RPMI7951 (cell line): ENCODE data around the gene POU2F2. TPM values are rescaled to one million over a fixed set of nuclear protein-coding genes. Genes with fewer than 3 reads are reported as not detected.

Experiments used
- DNase-seq: peaks from one replicate; pipeline ENCODE4 v3.0.0-alpha.2; 2012; ENCODE audit warnings: low read depth
- total RNA-seq: library from RNA; depleted of rRNA; stranded (reverse); fragments of >200 nt; shearing (Covaris generic); gene quantifications from 2 replicates; pipeline ENCODE4 v1.2.3, GENCODE V29; 2014

Gene POU2F2
- total RNA-seq, 1 experiment from 2014 or later = 2.4 TPM

GRCh38 chr19:42079886-42080763, 52.1 kb downstream of the POU2F2 start:
- no peak for DNase-seq

GRCh38 chr19:42079276-42079669, 53.0 kb downstream of the POU2F2 start:
- DNase-seq = no peak

- DNase-seq = no peak
Observed at GRCh38 chr19:42078538-42079275, 53.5 kb downstream of the POU2F2 start.

GRCh38 chr19:42078058-42078457, 54.2 kb downstream of the POU2F2 start:
- no peak for DNase-seq

GRCh38 chr19:42076380-42076944, 55.8 kb downstream of the POU2F2 start:
- DNase-seq = no peak

GRCh38 chr19:42075616-42076379, 56.4 kb downstream of the POU2F2 start, which contains the start of gene ZNF574:
TSS of gene ZNF574 (plus strand) at chr19:42076166. CDS start at chr19:42078607, 2,441 bp downstream.
- DNase-seq = peak; percentile 100

GRCh38 chr19:42075364-42075615, 57.0 kb downstream of the POU2F2 start:
- no peak for DNase-seq

GRCh38 chr19:42074513-42075363, 57.5 kb downstream of the POU2F2 start:
- peak; percentile 25 for DNase-seq

GRCh38 chr19:42071247-42071646, 61.0 kb downstream of the POU2F2 start:
- DNase-seq = no peak

GRCh38 chr19:42069619-42070351, 62.5 kb downstream of the POU2F2 start, which contains the start of gene GRIK5:
TSS of gene GRIK5 (minus strand) at chr19:42070206. CDS start at chr19:42065770, 4,436 bp downstream.
- DNase-seq = no peak

- no peak for DNase-seq
Observed at GRCh38 chr19:42068756-42069571, 63.3 kb downstream of the POU2F2 start.

GRCh38 chr19:42068361-42068755, 63.9 kb downstream of the POU2F2 start:
- DNase-seq = no peak

GRCh38 chr19:42067315-42067888, 64.8 kb downstream of the POU2F2 start:
- DNase-seq = no peak

- peak; percentile 58 for DNase-seq
Observed at GRCh38 chr19:42066075-42066754, 66.0 kb downstream of the POU2F2 start.

GRCh38 chr19:42065511-42065910, 66.7 kb downstream of the POU2F2 start:
- no peak for DNase-seq

- DNase-seq = no peak
Observed at GRCh38 chr19:42065051-42065450, 67.2 kb downstream of the POU2F2 start.

- DNase-seq = no peak
Observed at GRCh38 chr19:42064432-42064831, 67.8 kb downstream of the POU2F2 start.

GRCh38 chr19:42062381-42062780, 69.9 kb downstream of the POU2F2 start:
- DNase-seq = no peak
